Measurements from ENCODE around the gene CACNA1E. TPM values are rescaled to one million over a fixed set of nuclear protein-coding genes. Genes with fewer than 3 reads are reported as not detected.

The CACNA1E gene
- total RNA-seq, 1 donor from 2014 or later: 2.1 TPM

- Mint-ChIP-seq H3K27ac (no peak overlapping the region), H3K4me3 (no peak overlapping the region), H3K36me3 (no peaks in the 10 kb centered on the region), H3K4me1 (ENCODE audit: unreplicated experiment) (no peaks in the 10 kb centered on the region), H3K9me3 (peaks cover 2% of the 10 kb centered on the region), H3K27me3 (peaks cover 1% of the 10 kb centered on the region)
- no peak for TF ChIP-seq CTCF (conservative IDR thresholded peaks at IDR 0.05)
- no peak for DNase-seq (ENCODE audit: extremely low spot score, unreplicated experiment)
Observed at GRCh38 chr1:181855380-181855779, 372.1 kb downstream of the CACNA1E start.
